ENCODE measurements around the gene BYSL. TPM values are rescaled to one million over a fixed set of nuclear protein-coding genes. Genes with fewer than 3 reads are reported as not detected.

BYSL gene
- total RNA-seq, 1 donor from 2014 or later: 8.7 TPM

DNA sequence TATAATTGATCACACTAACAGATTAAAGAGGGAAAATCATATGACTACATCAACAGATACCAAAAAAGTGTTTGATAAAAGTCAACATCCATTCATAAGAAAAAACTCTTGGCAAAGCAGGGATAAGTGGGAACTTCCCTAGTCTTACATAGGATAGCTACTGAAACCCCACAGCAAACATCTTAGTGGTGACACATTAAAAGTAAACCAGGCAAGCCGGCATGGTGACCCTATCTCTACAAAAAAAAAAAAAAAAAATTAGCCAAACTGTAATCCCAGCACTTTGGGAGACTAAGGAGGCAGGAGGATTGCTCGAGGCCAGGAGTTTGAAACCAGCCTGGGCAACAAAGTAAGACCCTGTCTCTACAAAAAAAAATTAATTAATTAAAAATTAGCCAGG is 34.1 kb downstream of the BYSL start:
- H3K4me3 ChIP-seq (ENCODE audit: low read depth, low read length): no peak overlapping the region
- no peak for DNase-seq (ENCODE audit: low read depth)
- TF ChIP-seq, protein P1, sequence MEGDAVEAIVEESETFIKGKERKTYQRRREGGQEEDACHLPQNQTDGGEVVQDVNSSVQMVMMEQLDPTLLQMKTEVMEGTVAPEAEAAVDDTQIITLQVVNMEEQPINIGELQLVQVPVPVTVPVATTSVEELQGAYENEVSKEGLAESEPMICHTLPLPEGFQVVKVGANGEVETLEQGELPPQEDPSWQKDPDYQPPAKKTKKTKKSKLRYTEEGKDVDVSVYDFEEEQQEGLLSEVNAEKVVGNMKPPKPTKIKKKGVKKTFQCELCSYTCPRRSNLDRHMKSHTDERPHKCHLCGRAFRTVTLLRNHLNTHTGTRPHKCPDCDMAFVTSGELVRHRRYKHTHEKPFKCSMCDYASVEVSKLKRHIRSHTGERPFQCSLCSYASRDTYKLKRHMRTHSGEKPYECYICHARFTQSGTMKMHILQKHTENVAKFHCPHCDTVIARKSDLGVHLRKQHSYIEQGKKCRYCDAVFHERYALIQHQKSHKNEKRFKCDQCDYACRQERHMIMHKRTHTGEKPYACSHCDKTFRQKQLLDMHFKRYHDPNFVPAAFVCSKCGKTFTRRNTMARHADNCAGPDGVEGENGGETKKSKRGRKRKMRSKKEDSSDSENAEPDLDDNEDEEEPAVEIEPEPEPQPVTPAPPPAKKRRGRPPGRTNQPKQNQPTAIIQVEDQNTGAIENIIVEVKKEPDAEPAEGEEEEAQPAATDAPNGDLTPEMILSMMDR (conservative IDR thresholded peaks at IDR 0.05; ENCODE audit: low read depth, low read length): no peak

DNA sequence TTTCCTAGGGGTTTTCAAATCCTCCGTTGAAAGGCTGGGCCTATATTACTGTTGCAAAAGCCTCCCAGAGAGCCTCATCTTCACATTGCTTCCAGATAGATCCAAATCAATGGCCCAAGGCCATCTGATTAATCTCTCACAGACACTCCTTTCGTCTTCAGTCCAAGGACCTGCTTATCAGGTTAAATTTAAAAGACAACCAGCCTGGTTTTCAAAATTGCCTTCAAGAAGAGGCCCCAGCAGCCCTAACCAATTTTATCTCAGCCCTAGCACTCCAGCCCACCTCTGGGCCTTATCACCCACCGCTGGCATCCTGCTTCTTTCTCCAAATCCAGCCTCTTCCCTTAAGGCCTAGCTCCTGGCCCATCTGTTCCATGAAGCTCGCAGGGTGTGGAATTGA is 35.8 kb downstream of the BYSL start:
- no peak for DNase-seq (ENCODE audit: low read depth)
- H3K4me3 ChIP-seq (ENCODE audit: low read depth, low read length): no peak overlapping the region
- TF ChIP-seq, protein P1 (conservative IDR thresholded peaks at IDR 0.05; ENCODE audit: low read depth, low read length): no peak

DNA sequence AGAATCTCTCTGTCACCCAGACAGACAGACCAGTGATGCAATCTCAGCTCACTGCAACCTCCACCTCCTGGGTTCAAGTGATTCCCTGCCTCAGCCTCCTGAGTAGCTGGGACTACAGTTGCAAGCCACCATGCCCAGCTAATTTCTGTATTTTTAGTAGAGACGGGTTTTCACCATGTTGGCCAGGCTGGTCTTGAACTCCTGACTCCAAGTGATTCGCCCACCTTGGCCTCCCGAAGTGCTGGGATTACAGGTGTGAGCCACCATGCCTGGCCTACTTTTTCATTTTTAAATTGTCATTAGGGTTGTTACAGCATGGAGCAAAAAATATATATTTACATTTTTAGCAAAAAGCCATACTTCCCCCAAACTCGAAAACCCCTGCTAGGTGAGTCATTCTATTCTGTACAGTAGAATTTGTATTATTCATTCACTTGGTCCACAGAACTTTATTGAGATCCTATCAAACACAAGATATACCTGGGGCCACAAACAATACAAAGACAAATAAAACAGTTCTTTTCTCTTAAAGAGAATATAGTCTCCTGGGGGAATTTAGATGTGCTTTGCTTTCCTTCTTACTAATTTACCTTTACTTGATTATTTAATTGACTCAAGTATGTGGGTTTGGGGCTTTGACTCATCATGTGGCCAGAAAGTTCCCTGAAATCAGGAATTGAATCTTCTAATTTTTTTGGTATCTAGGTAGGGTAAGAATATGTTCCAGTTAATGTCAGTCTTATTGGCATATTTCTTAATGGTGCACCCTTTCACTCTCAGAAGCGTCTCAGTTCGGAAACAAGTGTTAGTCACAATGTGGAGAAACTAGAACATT is 36.9 kb downstream of the BYSL start:
- no peak overlapping the region for H3K4me3 ChIP-seq (ENCODE audit: low read depth, low read length)
- TF ChIP-seq, protein P1 (conservative IDR thresholded peaks at IDR 0.05; ENCODE audit: low read depth, low read length): no peak
- DNase-seq (ENCODE audit: low read depth): no peak

DNA sequence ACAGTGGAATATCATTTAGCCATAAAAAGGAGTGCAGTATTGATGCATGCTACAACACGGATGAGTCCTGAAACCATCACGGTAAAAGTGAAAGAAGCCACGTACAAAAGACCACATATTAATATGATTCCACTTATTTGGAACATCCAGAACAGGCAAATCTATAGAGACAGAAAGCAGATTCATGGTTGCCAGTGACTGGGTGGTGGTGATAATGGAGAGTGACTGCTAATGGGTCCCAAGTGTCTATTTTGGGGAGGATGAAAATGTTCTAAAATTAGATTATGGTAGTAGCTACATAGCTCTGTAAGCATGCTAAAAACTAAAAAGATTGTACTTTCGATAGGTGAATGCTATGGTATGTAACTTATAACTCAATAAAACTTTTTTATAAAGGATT is 38.7 kb downstream of the BYSL start:
- H3K4me3 ChIP-seq (ENCODE audit: low read depth, low read length): no peak overlapping the region
- no peak for DNase-seq (ENCODE audit: low read depth)
- TF ChIP-seq, protein P1 (conservative IDR thresholded peaks at IDR 0.05; ENCODE audit: low read depth, low read length): no peak

DNA sequence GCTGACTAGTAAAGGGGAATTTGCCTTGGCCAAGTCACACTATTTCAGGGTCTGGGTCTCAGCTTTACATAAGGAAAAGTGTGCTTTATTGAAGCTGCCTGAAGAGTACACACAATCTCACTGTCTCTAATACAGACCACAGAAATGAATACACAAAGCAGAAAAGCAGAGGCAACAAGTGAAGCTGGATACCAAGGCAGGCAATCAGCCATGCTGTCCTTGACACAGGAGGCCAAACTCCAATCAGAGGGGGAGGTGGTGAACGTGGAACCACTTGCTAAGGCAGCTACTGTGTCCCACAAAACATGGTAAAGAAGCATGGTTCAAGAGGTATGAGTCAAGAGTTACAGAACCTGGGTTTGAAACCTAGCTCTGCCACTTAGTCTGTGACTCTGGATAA is 42.1 kb downstream of the BYSL start:
- H3K4me3 ChIP-seq (ENCODE audit: low read depth, low read length): no peak overlapping the region
- DNase-seq (ENCODE audit: low read depth): no peak
- TF ChIP-seq, protein P1 (conservative IDR thresholded peaks at IDR 0.05; ENCODE audit: low read depth, low read length): no peak

DNA sequence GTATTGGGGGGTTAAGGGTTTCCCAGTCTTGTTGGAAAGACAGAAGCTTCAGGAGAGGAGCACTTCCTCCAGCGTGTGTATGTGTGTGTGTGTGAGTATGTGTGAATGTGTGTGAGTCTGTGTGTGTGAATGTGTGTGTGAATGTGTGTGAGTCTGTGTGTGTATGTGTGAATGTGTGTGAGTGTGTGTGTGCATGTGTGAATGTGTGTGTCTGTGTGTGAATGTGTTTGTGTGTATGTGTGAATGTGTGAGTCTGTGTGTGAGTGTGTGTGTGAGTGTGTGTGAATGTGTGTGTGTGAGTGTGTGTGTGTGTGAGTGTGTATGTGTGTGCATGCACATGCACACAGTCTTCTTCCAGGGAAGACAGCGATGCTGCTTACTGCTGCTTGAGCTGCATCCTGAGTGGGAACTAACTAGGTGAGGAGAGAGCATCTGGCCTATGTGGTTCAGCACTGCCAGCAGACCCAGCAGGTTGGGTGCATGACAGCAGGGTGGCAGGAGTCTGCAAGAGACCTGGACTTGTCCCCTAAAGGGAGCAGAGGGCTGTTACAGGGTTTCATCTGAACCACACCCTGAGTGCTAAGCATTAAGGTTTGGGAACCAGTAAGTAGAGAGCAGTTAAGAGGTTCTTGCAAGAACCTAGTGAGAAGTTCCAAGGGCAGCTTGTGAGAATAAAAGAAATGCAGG is 43.0 kb downstream of the BYSL start:
- TF ChIP-seq, protein P1 (conservative IDR thresholded peaks at IDR 0.05; ENCODE audit: low read depth, low read length): no peak
- DNase-seq (ENCODE audit: low read depth): no peak

More for the DNA sequence above, 43.0 kb downstream of the BYSL start:
- H3K4me3 ChIP-seq (ENCODE audit: low read depth, low read length): no peak overlapping the region

Data from epithelial cell of proximal tubule (primary cell).